A549 (cell line): Measurements from ENCODE around the gene ZNF346. TPM values are rescaled to one million over a fixed set of nuclear protein-coding genes. Genes with fewer than 3 reads are reported as not detected.

Experiments
- ATAC-seq, 2 experiments: fragments of 200-7000 bp in 1 of 2; fragments of >200 bp in 1 of 2; cut with Nextera tagmentation in 1 of 2; cut with Tn5 transposase in 1 of 2; 3 replicates each; pipeline versions ENCODE4 v1.8.0 to v1.9.1; 2018 to 2020; ENCODE audit warnings: mild to moderate bottlenecking in 1 of 2, moderate library complexity in 1 of 2
- CTCF ChIA-PET: fragments of 300-600 bp; sonication (Branson Sonifier 250); formaldehyde crosslinking; extraction: SDS; loops from one replicate; lab custom pipeline; 2021; ENCODE audit warnings: antibody characterized with exemption, inconsistent platforms; lab: Yijun Ruan, JAX
- POLR2A ChIA-PET: fragments of 350-600 bp; formaldehyde crosslinking; extraction: SDS; loops from one replicate; lab custom pipeline; 2021; ENCODE audit warnings: antibody characterized with exemption, inconsistent platforms; lab: Yijun Ruan, JAX
- DNase-seq, 2 experiments: peaks; one replicate each; pipeline versions ENCODE4 v3.0.0 to v3.0.0-alpha.2; 2011 to 2016; ENCODE audit warnings: low read depth in 1 of 2, low spot score in 1 of 2
- FAIRE-seq: peaks from 2 replicates; lab custom pipeline; 2011; peaks lifted over from hg19 to GRCh38; lab: Jason Lieb, UNC
- H3K27ac ChIP-seq, 2 experiments: fragments of >200 bp; sonication (Bioruptor Twin); formaldehyde crosslinking; 3 replicates each; pipeline ENCODE4 v1.5.1; 2016 to 2017
- H3K4me1 ChIP-seq: fragments of >200 bp; sonication (Bioruptor Twin); formaldehyde crosslinking; 3 replicates; pipeline ENCODE4 v1.6.1; 2016
- H3K4me2 ChIP-seq: fragments of >200 bp; sonication (Bioruptor Twin); formaldehyde crosslinking; 3 replicates; pipeline ENCODE4 v1.6.1; 2016
- H3K4me3 ChIP-seq: fragments of >200 bp; sonication (Bioruptor Twin); formaldehyde crosslinking; 3 replicates; pipeline ENCODE4 v1.5.1; 2016
- H3K9me3 ChIP-seq: fragments of >200 bp; sonication (Bioruptor Twin); formaldehyde crosslinking; 3 replicates; pipeline ENCODE4 v1.6.1; 2016
- BHLHE40 ChIP-seq: IDR thresholded peaks from 2 replicates; pipeline ENCODE4 v1.6.1; 2012; ENCODE audit warnings: low read depth, low read length, inconsistent platforms
- CBX2 ChIP-seq: fragments of 200-600 bp; sonication (generic); IDR thresholded peaks from 2 replicates; pipeline ENCODE4 v1.6.1; 2016; ENCODE audit warnings: low read depth, mild to moderate bottlenecking, borderline replicate concordance
- CBX8 ChIP-seq: fragments of 200-600 bp; sonication (generic); IDR thresholded peaks from 2 replicates; pipeline ENCODE4 v1.6.1; 2016
- CEBPB ChIP-seq, 2 experiments: fragments of >200 bp in 1 of 2; sonication (Bioruptor Twin) in 1 of 2; formaldehyde crosslinking in 1 of 2; IDR thresholded peaks; 2 replicates each; pipeline ENCODE4 v1.6.1; 2012 to 2016
- CHD2 ChIP-seq: fragments of 150-350 bp; IDR thresholded peaks from 2 replicates; pipeline ENCODE4 v1.6.1; 2014; ENCODE audit warnings: low read length; ENCODE audit not compliant: partially characterized antibody
- CHD4 ChIP-seq: fragments of 200-600 bp; sonication (generic); IDR thresholded peaks from 2 replicates; pipeline ENCODE4 v1.6.1; 2016; ENCODE audit warnings: antibody characterized with exemption, mild to moderate bottlenecking, borderline replicate concordance
- E2F6 ChIP-seq: IDR thresholded peaks from 2 replicates; pipeline ENCODE4 v1.6.1; 2012; ENCODE audit warnings: low read depth, borderline replicate concordance
- EHF ChIP-seq: fragments of 250-450 bp; sonication (Bioruptor Pico); IDR thresholded peaks from 2 replicates; pipeline ENCODE4 v1.5.0; 2020; ENCODE audit warnings: mild to moderate bottlenecking
- ESRRA ChIP-seq: fragments of 150-350 bp; IDR thresholded peaks from 2 replicates; pipeline ENCODE4 v1.6.1; 2014; ENCODE audit warnings: mild to moderate bottlenecking, low read length, borderline replicate concordance
- FOSB ChIP-seq: fragments of 250-450 bp; sonication (Bioruptor Pico); IDR thresholded peaks from 2 replicates; pipeline ENCODE4 v1.5.0; 2020; ENCODE audit warnings: mild to moderate bottlenecking, moderate library complexity
- FOSL2 ChIP-seq, 2 experiments: fragments of 450-650 bp in 1 of 2; fragments of >200 bp in 1 of 2; sonication (Bioruptor Twin) in 1 of 2; formaldehyde crosslinking; IDR thresholded peaks; 2 replicates each; pipeline versions ENCODE4 v1.5.0 to v1.6.1; 2016 to 2020; ENCODE audit warnings: mild to moderate bottlenecking in 1 of 2, moderate library complexity in 1 of 2
- GATA3 ChIP-seq: IDR thresholded peaks from 2 replicates; pipeline ENCODE4 v1.6.1; 2012; ENCODE audit warnings: borderline replicate concordance
- HEYL ChIP-seq: fragments of 250-450 bp; sonication (Bioruptor Pico); IDR thresholded peaks from 2 replicates; pipeline ENCODE4 v1.8.0; 2021; ENCODE audit warnings: mild to moderate bottlenecking, moderate library complexity
- JUNB ChIP-seq: fragments of >200 bp; sonication (Bioruptor Twin); formaldehyde crosslinking; IDR thresholded peaks from 2 replicates; pipeline ENCODE4 v1.6.1; 2016
- MAX ChIP-seq: IDR thresholded peaks from 2 replicates; pipeline ENCODE4 v1.6.1; 2012
- MAZ ChIP-seq: fragments of 150-350 bp; IDR thresholded peaks from 2 replicates; pipeline ENCODE4 v1.6.1; 2014; ENCODE audit warnings: antibody characterized with exemption, low read depth, low read length, borderline replicate concordance
- MYC ChIP-seq: IDR thresholded peaks from 2 replicates; pipeline ENCODE4 v1.6.1; 2012; ENCODE audit warnings: mild to moderate bottlenecking, inconsistent platforms, low read length, improper control_type of control experiment, borderline replicate concordance
- NFE2L2 ChIP-seq: fragments of 150-350 bp; conservative IDR thresholded peaks from 2 replicates; pipeline ENCODE4 v1.6.1; 2014; ENCODE audit warnings: low read length
- NR3C1 ChIP-seq: fragments of >200 bp; sonication (Bioruptor Twin); formaldehyde crosslinking; IDR thresholded peaks from 3 replicates; pipeline ENCODE4 v1.6.1; 2017
- POLR2AphosphoS2 ChIP-seq: conservative IDR thresholded peaks from 2 replicates; pipeline ENCODE4 v1.6.1; 2012; ENCODE audit warnings: low read length, improper control_type of control experiment, inconsistent platforms
- RFX5 ChIP-seq: fragments of 450-650 bp; IDR thresholded peaks from 2 replicates; pipeline ENCODE4 v1.7.1; 2014; ENCODE audit warnings: antibody characterized with exemption, mild to moderate bottlenecking, moderate library complexity
- SREBF2 ChIP-seq: fragments of 450-650 bp; IDR thresholded peaks from 2 replicates; pipeline ENCODE4 v1.6.1; 2014; ENCODE audit warnings: mild to moderate bottlenecking, moderate library complexity
- ZSCAN20 ChIP-seq: fragments of 250-450 bp; sonication (Bioruptor Pico); IDR thresholded peaks from 2 replicates; pipeline ENCODE4 v1.8.0; 2022; ENCODE audit warnings: mild to moderate bottlenecking, moderate library complexity
- WGBS: methylation state at CpG from one replicate; pipeline ENCODE4 v1.1.6; 2017; ENCODE audit errors: missing lambda C conversion rate; 5-methylcytosine and 5-hydroxymethylcytosine counted together
- polyA plus RNA-seq, 4 experiments: library from polyadenylated mRNA; depleted of rRNA in 3 of 4; stranded (reverse); fragments of >200 nt; fragmentation: RNase III in 1 of 4; extraction: RNeasy Plus Mini Kit Qiagen cat#74134 plus additional on column Dnase treatment in 1 of 4; gene quantifications; 2 replicates in 3 of 4; 3 replicates in 1 of 4; pipeline ENCODE4 v1.2.3, GENCODE V29; 2011 to 2017
- TF ChIP-seq, protein P1 (sequence below): fragments of 450-650 bp; IDR thresholded peaks from 2 replicates; pipeline ENCODE4 v1.6.1; 2014; ENCODE audit warnings: antibody characterized with exemption
- TF ChIP-seq, protein P2 (sequence below): fragments of 250-450 bp; sonication (Bioruptor Pico); IDR thresholded peaks from 2 replicates; pipeline ENCODE4 v1.5.0; 2020; ENCODE audit warnings: low read depth, mild to moderate bottlenecking, moderate library complexity

Gene ZNF346
- polyA plus RNA-seq, 2 of the 4 experiments (the other 2 are of a cell fraction) = 13.5 to 14.1 TPM

DNA sequence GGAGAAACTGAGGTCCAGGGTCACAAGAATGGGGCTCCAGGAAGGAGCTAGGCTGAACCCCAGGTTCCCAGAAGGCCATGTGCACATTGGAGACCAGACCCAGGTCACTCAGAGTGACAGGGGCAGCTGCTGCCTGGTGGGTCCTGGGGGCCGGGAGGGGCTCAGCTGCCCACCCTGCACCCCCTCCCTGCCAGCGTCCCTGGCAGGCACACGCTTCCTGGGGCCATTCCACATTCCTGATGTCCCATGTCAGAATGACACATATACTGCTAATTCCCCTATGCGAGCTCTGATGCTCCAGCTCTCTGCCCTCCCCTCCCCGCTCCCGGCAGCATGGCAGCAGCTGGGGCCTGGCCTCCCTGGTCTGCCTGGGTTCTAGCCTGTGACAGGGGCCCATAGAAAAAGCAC lies 78.2 kb downstream of the ZNF346 start:
- TF ChIP-seq CHD2 (no peak), NFE2L2 (no peak), ZSCAN20 (no peak), RFX5 (no peak), BHLHE40 (no peak), ESRRA (no peak), GATA3 (no peak), CEBPB (IDR thresholded peaks at IDR 0.05) (no peak), FOSB (CRISPR knock-in tag) (no peak), MAZ (no peak)
- TF ChIP-seq, protein P1, sequence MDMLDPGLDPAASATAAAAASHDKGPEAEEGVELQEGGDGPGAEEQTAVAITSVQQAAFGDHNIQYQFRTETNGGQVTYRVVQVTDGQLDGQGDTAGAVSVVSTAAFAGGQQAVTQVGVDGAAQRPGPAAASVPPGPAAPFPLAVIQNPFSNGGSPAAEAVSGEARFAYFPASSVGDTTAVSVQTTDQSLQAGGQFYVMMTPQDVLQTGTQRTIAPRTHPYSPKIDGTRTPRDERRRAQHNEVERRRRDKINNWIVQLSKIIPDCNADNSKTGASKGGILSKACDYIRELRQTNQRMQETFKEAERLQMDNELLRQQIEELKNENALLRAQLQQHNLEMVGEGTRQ = no peak
- Histone ChIP-seq H3K27ac (peak overlapping the region in 1 of 2 experiments; percentile 19; a peak in 1 of 6 replicates), H3K4me1 (0 out of 3 replicates have a peak, but pooled peaks cover 3% of the 10 kb centered on the region), H3K4me3 (no peak overlapping the region), H3K9me3 (no peaks in the 10 kb centered on the region), H3K4me2 (no peak overlapping the region)
- DNase-seq = no peak
- ChIA-PET CTCF (interaction anchor here (1.0 to 8.1 kb wide), 2 partner anchors 12 to 29 kb away, joined by 4 to 103 read pairs; no protein-coding TSS in a partner anchor), POLR2A (no interaction called here)
- peak in 1 of 2 experiments; percentile 14; a peak in 3 of 6 replicates for ATAC-seq
- FAIRE-seq = no peak
- WGBS = 33% methylated on average over 3 of the region's 6 CpGs

DNA sequence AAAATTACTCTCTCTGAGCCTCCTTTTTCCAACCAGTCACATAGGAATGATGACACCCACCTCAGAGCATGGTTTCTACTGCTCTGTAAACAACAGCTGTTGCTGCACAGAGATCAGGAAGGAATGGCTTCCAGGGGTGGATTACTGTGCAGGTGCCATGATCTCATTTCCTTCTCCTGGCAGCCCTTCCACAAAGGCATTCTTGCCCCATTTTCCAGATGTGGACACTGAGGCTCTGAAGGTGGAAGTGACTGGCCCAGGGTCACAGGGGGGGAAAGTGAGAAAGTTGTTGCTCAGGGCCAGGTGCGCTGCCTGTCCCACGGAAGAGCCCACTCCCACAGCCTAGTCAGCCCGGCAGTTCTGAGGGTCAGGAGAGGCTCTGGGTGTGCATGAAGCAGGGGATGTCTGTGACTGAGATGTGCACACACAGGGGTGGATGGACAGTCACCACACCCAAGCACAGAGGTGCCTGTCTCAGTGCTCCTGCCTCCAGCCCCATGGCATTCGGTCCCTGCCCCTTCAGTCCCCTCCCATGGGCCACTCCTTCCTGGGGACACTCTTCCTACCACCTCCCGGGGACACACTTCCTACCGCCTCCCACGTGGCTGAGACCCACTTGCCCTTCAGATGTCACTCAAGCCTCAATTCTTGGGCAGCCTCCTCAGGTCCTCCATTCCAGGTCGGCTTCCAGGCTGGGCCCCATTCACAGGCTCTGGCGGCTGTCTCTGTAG lies 81.2 kb downstream of the ZNF346 start:
- CTCF ChIA-PET = interaction anchor here (0.5 to 8.1 kb wide), 5 partner anchors 9 to 443 kb away, joined by 4 to 103 read pairs (median 4); no protein-coding TSS in a partner anchor
- Histone ChIP-seq H3K9me3 (no peaks in the 10 kb centered on the region), H3K4me1 (0 out of 3 replicates have a peak, but pooled peaks cover 3% of the 10 kb centered on the region), H3K4me2 (no peak overlapping the region), H3K27ac (no peak overlapping the region), H3K4me3 (no peak overlapping the region)
- TF ChIP-seq E2F6 (no peak), CBX2 (no peak), POLR2AphosphoS2 (no peak), RFX5 (no peak), EHF (CRISPR knock-in tag) (no peak), JUNB (no peak), NFE2L2 (no peak), MYC (no peak), NR3C1 (no peak), FOSL2 (IDR thresholded peaks at IDR 0.05) (no peak), FOSL2 (CRISPR knock-in tag; IDR thresholded peaks at IDR 0.05) (no peak), MAZ (no peak), CBX8 (no peak), FOSB (CRISPR knock-in tag) (no peak), SREBF2 (no peak), MAX (no peak), HEYL (CRISPR knock-in tag) (no peak), CHD4 (no peak)
- TF ChIP-seq, protein P2, sequence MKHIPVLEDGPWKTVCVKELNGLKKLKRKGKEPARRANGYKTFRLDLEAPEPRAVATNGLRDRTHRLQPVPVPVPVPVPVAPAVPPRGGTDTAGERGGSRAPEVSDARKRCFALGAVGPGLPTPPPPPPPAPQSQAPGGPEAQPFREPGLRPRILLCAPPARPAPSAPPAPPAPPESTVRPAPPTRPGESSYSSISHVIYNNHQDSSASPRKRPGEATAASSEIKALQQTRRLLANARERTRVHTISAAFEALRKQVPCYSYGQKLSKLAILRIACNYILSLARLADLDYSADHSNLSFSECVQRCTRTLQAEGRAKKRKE (CRISPR knock-in tag) = no peak
- FAIRE-seq (no peak), DNase-seq (no peak), ATAC-seq (no peak)
- POLR2A ChIA-PET = no interaction called here
- WGBS = 53% methylated on average over 9 of the region's 9 CpGs
